ENCODE data around the gene SPTLC3. TPM values are rescaled to one million over a fixed set of nuclear protein-coding genes. Genes with fewer than 3 reads are reported as not detected.

SPTLC3 gene
- polyA plus RNA-seq, 1 of the 3 experiments (the other 2 are of a cell fraction): 0.02 TPM

DNA sequence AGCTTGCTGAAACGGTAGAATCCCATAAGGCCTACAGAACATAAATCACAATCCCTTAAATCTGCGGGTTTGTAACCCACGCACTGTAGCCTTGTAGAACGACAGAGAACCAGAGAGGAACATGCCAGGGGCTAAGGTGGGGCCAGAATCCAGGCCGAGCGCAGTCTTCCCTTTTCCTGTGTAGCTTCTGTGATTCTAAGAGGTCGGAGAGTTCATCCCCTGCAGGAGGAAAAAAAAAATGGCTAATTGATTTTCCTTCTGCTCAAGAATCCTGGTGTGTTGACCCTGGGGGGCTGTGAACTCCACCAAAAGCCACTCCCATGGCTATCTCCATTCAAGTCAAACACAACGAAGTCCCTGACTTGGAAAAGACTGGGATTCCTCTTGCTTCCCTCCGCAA is 96.3 kb downstream of the SPTLC3 start:
- ChIA-PET CTCF (interaction anchor here (0.6 to 3.0 kb wide), 11 partner anchors 9 to 1817 kb away, joined by 3 to 24 read pairs (median 3); no protein-coding TSS in a partner anchor), POLR2A (no interaction called here)
- Histone ChIP-seq H3K79me2 (ENCODE audit: insufficient read depth) (no peaks in the 10 kb centered on the region), H3K4me3 (ENCODE audit: low read depth in 2 of 2, low read length in 1 of 2) (no peak overlapping the region), H3F3A (replicated peaks; ENCODE audit: insufficient read depth) (no peaks in the 10 kb centered on the region), H3K4me1 (ENCODE audit: control insufficient read depth in 1 of 2, insufficient read depth in 2 of 2, low read depth in 1 of 2, low read length in 1 of 2) (no peaks in the 10 kb centered on the region), H3K4me2 (no peak overlapping the region), H4K20me1 (ENCODE audit: insufficient read depth) (no peaks in the 10 kb centered on the region), H3K27me3 (ENCODE audit: insufficient read depth) (no peaks in the 10 kb centered on the region), H3K9me2 (no peaks in the 10 kb centered on the region), H3K9ac (no peak overlapping the region), H3K36me3 (replicated peaks in 1 of 2; ENCODE audit: control insufficient read depth in 1 of 2, insufficient read depth in 2 of 2, low read length in 1 of 2) (no peaks in the 10 kb centered on the region), H3K27ac (ENCODE audit: low read depth in 2 of 2, low read length in 1 of 2) (no peak overlapping the region), H3K9me3 (no peaks in the 10 kb centered on the region), H2AFZ (ENCODE audit: low read depth) (no peak overlapping the region)
- TF ChIP-seq, protein P1, sequence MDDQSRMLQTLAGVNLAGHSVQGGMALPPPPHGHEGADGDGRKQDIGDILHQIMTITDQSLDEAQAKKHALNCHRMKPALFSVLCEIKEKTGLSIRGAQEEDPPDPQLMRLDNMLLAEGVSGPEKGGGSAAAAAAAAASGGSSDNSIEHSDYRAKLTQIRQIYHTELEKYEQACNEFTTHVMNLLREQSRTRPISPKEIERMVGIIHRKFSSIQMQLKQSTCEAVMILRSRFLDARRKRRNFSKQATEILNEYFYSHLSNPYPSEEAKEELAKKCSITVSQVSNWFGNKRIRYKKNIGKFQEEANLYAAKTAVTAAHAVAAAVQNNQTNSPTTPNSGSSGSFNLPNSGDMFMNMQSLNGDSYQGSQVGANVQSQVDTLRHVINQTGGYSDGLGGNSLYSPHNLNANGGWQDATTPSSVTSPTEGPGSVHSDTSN (IDR thresholded peaks at IDR 0.05): no peak
- TF ChIP-seq FOXM1 (IDR thresholded peaks at IDR 0.05; ENCODE audit: low read depth) (no peak), TCF12 (IDR thresholded peaks at IDR 0.05) (no peak), POLR2AphosphoS5 (IDR thresholded peaks at IDR 0.05; ENCODE audit: low read depth, low read length) (no peak), EZH2phosphoT487 (IDR thresholded peaks at IDR 0.05; ENCODE audit: borderline replicate concordance, low read depth) (no peak), NFIC (IDR thresholded peaks at IDR 0.05; ENCODE audit: borderline replicate concordance) (no peak), TAF1 (IDR thresholded peaks at IDR 0.05; ENCODE audit: borderline replicate concordance, low read depth, low read length) (no peak), GABPA (IDR thresholded peaks at IDR 0.05; ENCODE audit: low read depth) (no peak), TEAD4 (IDR thresholded peaks at IDR 0.05; ENCODE audit: borderline replicate concordance, insufficient read depth) (no peak), EP300 (IDR thresholded peaks at IDR 0.05; ENCODE audit: borderline replicate concordance in 1 of 2, low read depth in 1 of 2, low read length in 1 of 2) (no peak), CHD2 (IDR thresholded peaks at IDR 0.05; ENCODE audit: low read length, partially characterized antibody) (no peak), NRF1 (IDR thresholded peaks at IDR 0.05; ENCODE audit: low read depth, low read length) (no peak), RXRA (IDR thresholded peaks at IDR 0.05; ENCODE audit: borderline replicate concordance, low read depth) (no peak), ELF1 (IDR thresholded peaks at IDR 0.05) (no peak), FOXJ3 (CRISPR knock-in tag; IDR thresholded peaks at IDR 0.05) (no peak), MXI1 (IDR thresholded peaks at IDR 0.05; ENCODE audit: low read depth, low read length) (no peak), RFX5 (IDR thresholded peaks at IDR 0.05; ENCODE audit: low read length) (no peak)
- TF ChIP-seq, protein P2, sequence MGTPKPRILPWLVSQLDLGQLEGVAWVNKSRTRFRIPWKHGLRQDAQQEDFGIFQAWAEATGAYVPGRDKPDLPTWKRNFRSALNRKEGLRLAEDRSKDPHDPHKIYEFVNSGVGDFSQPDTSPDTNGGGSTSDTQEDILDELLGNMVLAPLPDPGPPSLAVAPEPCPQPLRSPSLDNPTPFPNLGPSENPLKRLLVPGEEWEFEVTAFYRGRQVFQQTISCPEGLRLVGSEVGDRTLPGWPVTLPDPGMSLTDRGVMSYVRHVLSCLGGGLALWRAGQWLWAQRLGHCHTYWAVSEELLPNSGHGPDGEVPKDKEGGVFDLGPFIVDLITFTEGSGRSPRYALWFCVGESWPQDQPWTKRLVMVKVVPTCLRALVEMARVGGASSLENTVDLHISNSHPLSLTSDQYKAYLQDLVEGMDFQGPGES (IDR thresholded peaks at IDR 0.05; ENCODE audit: low read depth, low read length): no peak
- TF ChIP-seq, protein P3, sequence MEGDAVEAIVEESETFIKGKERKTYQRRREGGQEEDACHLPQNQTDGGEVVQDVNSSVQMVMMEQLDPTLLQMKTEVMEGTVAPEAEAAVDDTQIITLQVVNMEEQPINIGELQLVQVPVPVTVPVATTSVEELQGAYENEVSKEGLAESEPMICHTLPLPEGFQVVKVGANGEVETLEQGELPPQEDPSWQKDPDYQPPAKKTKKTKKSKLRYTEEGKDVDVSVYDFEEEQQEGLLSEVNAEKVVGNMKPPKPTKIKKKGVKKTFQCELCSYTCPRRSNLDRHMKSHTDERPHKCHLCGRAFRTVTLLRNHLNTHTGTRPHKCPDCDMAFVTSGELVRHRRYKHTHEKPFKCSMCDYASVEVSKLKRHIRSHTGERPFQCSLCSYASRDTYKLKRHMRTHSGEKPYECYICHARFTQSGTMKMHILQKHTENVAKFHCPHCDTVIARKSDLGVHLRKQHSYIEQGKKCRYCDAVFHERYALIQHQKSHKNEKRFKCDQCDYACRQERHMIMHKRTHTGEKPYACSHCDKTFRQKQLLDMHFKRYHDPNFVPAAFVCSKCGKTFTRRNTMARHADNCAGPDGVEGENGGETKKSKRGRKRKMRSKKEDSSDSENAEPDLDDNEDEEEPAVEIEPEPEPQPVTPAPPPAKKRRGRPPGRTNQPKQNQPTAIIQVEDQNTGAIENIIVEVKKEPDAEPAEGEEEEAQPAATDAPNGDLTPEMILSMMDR (IDR thresholded peaks at IDR 0.05): no peak
- TF ChIP-seq, protein P4, sequence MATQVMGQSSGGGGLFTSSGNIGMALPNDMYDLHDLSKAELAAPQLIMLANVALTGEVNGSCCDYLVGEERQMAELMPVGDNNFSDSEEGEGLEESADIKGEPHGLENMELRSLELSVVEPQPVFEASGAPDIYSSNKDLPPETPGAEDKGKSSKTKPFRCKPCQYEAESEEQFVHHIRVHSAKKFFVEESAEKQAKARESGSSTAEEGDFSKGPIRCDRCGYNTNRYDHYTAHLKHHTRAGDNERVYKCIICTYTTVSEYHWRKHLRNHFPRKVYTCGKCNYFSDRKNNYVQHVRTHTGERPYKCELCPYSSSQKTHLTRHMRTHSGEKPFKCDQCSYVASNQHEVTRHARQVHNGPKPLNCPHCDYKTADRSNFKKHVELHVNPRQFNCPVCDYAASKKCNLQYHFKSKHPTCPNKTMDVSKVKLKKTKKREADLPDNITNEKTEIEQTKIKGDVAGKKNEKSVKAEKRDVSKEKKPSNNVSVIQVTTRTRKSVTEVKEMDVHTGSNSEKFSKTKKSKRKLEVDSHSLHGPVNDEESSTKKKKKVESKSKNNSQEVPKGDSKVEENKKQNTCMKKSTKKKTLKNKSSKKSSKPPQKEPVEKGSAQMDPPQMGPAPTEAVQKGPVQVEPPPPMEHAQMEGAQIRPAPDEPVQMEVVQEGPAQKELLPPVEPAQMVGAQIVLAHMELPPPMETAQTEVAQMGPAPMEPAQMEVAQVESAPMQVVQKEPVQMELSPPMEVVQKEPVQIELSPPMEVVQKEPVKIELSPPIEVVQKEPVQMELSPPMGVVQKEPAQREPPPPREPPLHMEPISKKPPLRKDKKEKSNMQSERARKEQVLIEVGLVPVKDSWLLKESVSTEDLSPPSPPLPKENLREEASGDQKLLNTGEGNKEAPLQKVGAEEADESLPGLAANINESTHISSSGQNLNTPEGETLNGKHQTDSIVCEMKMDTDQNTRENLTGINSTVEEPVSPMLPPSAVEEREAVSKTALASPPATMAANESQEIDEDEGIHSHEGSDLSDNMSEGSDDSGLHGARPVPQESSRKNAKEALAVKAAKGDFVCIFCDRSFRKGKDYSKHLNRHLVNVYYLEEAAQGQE (IDR thresholded peaks at IDR 0.05; ENCODE audit: low read depth, low read length): no peak
- WGBS (ENCODE audit: low lambda C conversion rate): 55% methylated on average over 9 of the region's 9 CpGs
- DNase-seq: no peak

All from SK-N-SH (cell line).